Measurements from ENCODE around the gene KRTAP22-2. TPM values are rescaled to one million over a fixed set of nuclear protein-coding genes. Genes with fewer than 3 reads are reported as not detected.

The KRTAP22-2 gene
- polyA plus RNA-seq (ENCODE audit: insufficient read length in 4 of 4): not detected

- no peak for DNase-seq (ENCODE audit: low read depth in 4 of 4, low spot score in 3 of 4)
These were observed at the start of gene KRTAP22-2 for GRCh38 chr21:30590297-30590696. TSS of gene KRTAP22-2 (minus strand) at chr21:30590397.

- DNase-seq (ENCODE audit: low read depth in 4 of 4, low spot score in 3 of 4): no peak
These were observed 48.5 kb upstream of the KRTAP22-2 start for GRCh38 chr21:30638686-30639085.

DNA sequence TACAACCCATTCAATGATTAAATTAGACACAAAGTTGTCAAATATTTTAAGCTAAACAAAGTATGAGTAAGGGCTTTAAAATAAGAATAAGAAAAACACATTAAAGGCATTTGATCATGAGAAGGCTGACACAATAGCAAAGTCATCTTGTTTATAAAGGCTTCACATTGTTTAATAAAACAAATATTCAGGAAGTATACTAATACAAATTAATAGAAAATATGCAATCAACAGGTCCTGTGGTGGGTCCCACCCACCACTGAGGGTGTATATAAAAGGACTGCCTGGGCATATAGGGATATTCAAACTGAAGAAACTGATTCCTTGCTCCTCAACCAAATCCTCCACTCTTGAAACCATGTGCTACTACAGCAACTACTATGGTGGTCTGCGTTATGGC lies 44.7 kb upstream of the KRTAP22-2 start, which contains the start of gene KRTAP20-2:
TSS of gene KRTAP20-2 (plus strand) at position 301 of the 400 bp plus-strand sequence. CDS start at position 359, 58 bp downstream.
- no peak for DNase-seq (ENCODE audit: low read depth in 4 of 4, low spot score in 3 of 4)

DNA sequence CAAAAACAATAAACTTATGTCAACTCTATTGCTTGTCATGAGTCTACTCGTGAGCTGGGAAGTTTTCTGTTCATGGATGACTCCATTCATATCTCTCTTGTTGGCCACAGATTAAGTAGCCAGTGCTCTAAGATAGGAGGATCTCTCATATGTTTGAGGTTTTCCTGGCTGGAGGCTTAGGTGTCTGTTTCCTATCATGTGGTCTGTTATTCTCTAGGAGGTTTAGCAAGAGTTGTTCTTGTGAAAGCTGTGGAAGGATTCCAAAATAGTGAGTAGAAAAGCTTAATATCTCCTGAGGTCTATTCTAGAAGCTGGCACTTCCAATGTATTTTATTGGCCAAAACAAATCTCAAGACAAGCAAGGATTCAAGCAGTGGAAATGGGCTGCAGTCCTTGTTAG lies 39.0 kb upstream of the KRTAP22-2 start:
- DNase-seq (ENCODE audit: low read depth in 4 of 4, low spot score in 3 of 4): no peak

GRCh38 chr21:30628109-30628508 lies 37.9 kb upstream of the KRTAP22-2 start:
- DNase-seq (ENCODE audit: low read depth in 4 of 4, low spot score in 3 of 4): no peak

- no peak for DNase-seq (ENCODE audit: low read depth in 4 of 4, low spot score in 3 of 4)
These were observed 35.4 kb upstream of the KRTAP22-2 start for GRCh38 chr21:30625449-30626165.

DNA sequence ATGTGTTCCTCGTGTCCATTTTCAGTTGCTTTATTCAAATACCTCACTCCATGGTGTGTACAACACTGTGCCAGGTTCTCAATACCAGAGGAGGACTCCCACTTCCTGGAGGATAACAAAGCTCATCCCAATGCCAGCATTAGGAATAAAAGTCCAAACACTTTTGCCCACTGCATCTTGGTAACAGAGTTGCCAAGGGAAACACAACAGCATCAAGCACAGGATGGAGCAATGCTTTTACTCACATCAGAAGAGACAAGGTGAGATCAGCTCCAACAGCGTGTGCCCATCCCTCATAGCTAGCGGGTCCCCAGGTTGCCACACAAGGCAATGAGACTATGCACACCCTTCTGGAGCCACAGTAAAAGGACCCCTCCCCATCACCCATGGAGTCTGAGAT lies 33.2 kb upstream of the KRTAP22-2 start:
- DNase-seq (ENCODE audit: low read depth in 4 of 4, low spot score in 3 of 4): no peak

- DNase-seq (ENCODE audit: low read depth in 4 of 4, low spot score in 3 of 4): no peak
These were observed 30.3 kb upstream of the KRTAP22-2 start, which contains the start of gene KRTAP20-4 for GRCh38 chr21:30620522-30620921. TSS of gene KRTAP20-4 (plus strand) at chr21:30620627.

- no peak for DNase-seq (ENCODE audit: low read depth in 4 of 4, low spot score in 3 of 4)
These were observed 29.9 kb upstream of the KRTAP22-2 start for GRCh38 chr21:30620080-30620479.

GRCh38 chr21:30616125-30616524 lies 25.9 kb upstream of the KRTAP22-2 start, which contains the start of gene KRTAP20-1:
TSS of gene KRTAP20-1 (plus strand) at chr21:30616425. CDS start at chr21:30616455, 30 bp downstream.
- DNase-seq (ENCODE audit: low read depth in 4 of 4, low spot score in 3 of 4): no peak

- no peak for DNase-seq (ENCODE audit: low read depth in 4 of 4, low spot score in 3 of 4)
These were observed 25.0 kb upstream of the KRTAP22-2 start for GRCh38 chr21:30615199-30615598.

- no peak for DNase-seq (ENCODE audit: low read depth in 4 of 4, low spot score in 3 of 4)
These were observed 23.6 kb upstream of the KRTAP22-2 start, which contains the start of gene KRTAP6-1 for GRCh38 chr21:30613836-30614235. TSS of gene KRTAP6-1 (minus strand) at chr21:30613930. CDS start at chr21:30613904, 26 bp downstream.

DNA sequence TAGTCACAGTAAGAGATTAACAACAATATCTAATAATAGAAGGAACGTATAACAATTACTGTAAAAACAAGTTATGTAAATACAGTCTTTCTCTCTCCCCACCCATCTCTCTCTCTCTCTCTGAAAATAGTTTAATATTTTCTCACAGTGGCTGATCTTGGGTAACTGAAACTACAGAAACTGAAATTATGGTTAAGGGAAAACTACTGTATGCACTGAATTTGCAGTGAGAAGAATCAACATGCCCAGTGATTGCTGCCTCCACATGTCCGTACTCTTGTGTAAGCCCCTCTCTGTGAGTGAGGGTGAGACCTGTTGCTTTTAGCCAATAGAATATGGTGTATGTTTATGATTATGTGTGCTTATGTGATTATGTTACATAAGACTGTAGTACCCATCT lies 21.9 kb upstream of the KRTAP22-2 start:
- no peak for DNase-seq (ENCODE audit: low read depth in 4 of 4, low spot score in 3 of 4)

GRCh38 chr21:30605968-30606367 lies 15.8 kb upstream of the KRTAP22-2 start:
- DNase-seq (ENCODE audit: low read depth in 4 of 4, low spot score in 3 of 4): no peak

GRCh38 chr21:30600787-30601186 lies 10.6 kb upstream of the KRTAP22-2 start, which contains the start of gene KRTAP22-1:
TSS of gene KRTAP22-1 (plus strand) at chr21:30601087.
- no peak for DNase-seq (ENCODE audit: low read depth in 4 of 4, low spot score in 3 of 4)

DNA sequence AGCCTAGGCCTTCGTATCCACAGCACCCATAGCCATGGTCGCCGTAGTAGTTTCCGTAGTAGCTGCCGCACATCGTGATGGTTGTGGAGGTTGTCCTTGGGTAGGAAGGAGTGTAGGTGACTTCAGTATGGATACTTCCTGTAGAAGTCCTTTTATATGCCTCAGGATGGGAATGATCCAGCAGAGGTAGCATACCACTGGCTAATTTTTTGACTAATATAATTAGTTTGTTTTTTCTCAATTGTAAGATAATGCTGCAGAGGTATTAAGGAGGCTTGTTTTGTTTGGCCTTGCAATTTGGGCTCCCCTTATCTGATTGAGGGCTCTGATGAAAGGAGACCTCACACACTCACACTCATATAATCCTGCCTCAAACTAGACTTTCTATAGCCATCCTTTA lies 8.6 kb upstream of the KRTAP22-2 start, which contains the start of gene KRTAP6-2:
TSS of gene KRTAP6-2 (minus strand) at position 101 of the 400 bp plus-strand sequence. CDS start at position 73, 28 bp downstream.
- no peak for DNase-seq (ENCODE audit: low read depth in 4 of 4, low spot score in 3 of 4)

- DNase-seq (ENCODE audit: low read depth in 4 of 4, low spot score in 3 of 4): no peak
These were observed 1.9 kb upstream of the KRTAP22-2 start, which contains the start of gene KRTAP6-3 for GRCh38 chr21:30592140-30592539. TSS of gene KRTAP6-3 (plus strand) at chr21:30592440. CDS start at chr21:30592446, 6 bp downstream.

GRCh38 chr21:30582870-30583269 lies 7.3 kb downstream of the KRTAP22-2 start:
- no peak for DNase-seq (ENCODE audit: low read depth in 4 of 4, low spot score in 3 of 4)

DNA sequence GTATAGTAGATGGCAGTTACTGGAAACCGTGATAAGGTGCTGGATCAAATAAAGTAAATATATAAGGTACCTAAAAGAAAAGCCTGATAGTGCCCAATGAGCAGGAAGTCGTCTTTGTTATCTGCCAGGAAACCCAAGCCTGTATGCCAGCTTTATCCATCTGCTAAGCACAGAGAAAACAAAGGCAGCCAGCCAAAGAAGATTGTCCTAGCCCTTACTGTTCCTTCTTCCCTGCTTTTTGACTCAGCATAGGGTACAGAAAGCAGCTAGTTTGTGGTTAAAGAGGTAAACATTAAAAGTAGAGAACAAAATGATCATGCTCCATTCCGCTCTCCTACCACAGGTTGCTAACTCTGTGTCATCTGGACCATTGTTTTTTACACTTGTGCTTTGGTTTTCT lies 10.1 kb downstream of the KRTAP22-2 start:
- DNase-seq (ENCODE audit: low read depth in 4 of 4, low spot score in 3 of 4): no peak

DNA sequence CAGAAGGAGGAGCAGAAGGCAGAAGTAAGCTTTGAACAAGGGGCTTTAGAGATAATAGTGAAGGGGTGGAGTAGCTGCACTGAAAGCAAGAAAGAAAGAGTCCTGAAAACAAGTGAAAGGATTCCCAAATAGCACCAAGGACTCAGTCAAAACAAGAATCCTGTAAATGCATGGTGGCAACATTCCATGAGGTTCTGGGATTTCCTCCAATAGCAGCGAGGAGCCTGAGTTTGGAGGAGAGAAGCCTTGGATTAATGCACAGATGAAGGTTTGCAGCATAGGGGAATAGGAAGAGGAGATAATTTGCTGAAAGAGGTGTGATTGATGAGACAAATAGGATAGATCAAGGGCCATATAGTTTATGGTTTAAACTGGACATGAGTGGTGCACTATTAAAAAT lies 10.9 kb downstream of the KRTAP22-2 start:
- no peak for DNase-seq (ENCODE audit: low read depth in 4 of 4, low spot score in 3 of 4)

- no peak for DNase-seq (ENCODE audit: low read depth in 4 of 4, low spot score in 3 of 4)
These were observed 12.4 kb downstream of the KRTAP22-2 start for GRCh38 chr21:30577766-30578165.

GRCh38 chr21:30567617-30568016 lies 22.6 kb downstream of the KRTAP22-2 start:
- DNase-seq (ENCODE audit: low read depth in 4 of 4, low spot score in 3 of 4): no peak
